Epidermal melanocyte (primary cell): ENCODE measurements around the gene CCDC85A.

Experiments used
- DNase-seq: peaks from one replicate; pipeline ENCODE4 v3.0.0; 2011; ENCODE audit warnings: low spot score; ENCODE audit not compliant: insufficient read length

The CCDC85A gene

DNA sequence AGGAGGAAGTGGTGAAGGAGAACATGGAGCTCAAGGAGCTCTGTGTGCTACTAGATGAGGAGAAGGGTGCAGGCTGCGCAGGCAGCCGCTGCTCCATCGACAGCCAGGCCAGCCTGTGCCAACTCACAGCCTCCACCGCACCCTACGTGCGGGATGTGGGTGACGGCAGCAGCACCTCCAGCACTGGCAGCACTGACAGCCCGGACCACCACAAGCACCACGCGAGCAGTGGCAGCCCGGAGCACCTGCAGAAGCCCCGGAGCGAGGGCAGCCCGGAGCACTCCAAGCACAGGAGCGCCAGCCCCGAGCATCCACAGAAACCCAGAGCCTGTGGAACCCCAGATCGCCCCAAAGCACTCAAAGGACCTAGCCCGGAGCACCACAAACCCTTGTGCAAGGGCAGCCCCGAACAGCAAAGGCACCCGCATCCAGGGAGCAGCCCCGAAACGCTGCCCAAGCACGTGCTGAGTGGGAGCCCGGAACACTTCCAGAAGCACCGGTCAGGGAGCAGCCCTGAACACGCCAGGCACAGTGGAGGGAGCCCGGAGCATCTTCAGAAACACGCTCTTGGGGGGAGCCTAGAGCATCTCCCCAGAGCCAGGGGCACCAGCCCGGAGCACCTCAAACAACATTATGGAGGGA, 9.0 kb downstream of the CCDC85A start:
- no peak for DNase-seq

GRCh38 chr2:56195563-56195962, 11.8 kb downstream of the CCDC85A start:
- no peak for DNase-seq

DNA sequence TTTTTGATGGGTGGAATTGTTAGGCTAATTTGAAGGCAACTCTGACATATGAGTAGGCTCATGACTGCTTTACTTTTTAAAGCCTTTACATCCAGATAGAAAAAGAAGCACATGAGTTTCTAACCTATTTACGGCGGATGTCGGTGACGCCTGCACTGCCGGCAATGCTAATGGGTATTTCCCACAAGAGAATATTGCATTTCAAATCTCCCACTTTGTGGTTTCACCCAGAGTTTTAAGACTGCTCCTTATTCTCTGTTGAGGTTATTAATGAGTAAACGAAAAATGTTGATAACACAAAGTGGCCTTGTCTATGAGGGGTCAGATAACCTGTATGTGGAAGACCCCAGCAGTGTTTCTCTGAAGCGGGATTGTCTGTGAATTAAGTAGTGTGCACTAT, 14.0 kb downstream of the CCDC85A start:
- no peak for DNase-seq

DNA sequence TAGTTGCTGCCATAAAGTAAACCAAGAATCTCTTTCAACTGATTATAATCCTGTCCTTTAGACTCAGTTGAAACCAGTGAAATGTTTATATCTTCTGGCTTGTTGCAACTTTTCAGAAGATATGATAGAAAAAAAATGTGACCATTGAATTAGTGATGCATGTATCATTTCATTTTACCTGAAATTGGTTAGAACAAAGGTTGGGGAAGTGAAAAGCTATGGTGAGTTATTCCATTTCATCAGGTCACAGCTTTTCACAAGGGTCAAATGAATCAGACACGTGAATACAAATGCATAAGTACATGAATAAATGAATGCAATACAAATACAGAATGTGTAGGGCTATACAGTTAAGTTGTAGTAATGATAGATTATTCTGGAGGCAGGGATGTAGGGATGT, 15.1 kb downstream of the CCDC85A start:
- DNase-seq = no peak

DNA sequence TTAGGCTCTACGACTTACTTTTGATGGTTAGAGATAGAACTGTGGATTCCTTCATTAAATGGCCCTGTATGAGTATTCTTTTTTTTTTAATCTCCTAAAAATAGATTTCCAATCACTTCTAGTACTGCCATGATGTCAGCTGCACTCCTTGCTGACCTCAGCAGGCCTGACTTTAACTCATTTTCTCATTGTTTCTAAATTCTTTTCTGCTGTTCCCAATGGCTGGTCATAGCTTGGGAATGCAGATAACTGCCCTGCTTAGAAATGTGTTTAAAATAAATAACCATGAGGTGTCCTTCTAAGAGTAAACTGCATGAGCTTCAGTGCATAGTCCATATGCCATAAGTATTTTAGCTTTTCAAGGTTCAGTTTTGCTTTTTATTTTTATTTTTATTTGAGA, 15.7 kb downstream of the CCDC85A start:
- DNase-seq = no peak

GRCh38 chr2:56202381-56203121, 18.8 kb downstream of the CCDC85A start:
- no peak for DNase-seq

DNA sequence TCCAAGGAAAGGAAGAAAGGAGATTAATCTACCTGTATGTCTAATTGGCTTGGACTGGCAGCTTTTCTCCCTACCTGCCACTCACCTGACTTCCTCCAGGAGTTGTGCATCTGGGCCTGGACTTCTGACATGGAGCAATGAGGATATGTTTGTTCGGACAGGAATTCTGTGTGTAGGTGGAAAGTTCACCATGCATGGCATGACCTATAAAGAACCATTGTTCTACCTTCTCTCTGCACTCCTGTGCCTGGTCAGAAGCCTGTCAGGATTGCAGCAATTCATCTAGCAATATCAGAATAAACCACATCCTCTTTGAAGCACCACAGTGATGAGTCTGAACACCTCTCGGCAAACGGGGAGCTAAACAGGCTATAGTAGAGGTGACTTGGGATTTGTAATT, 20.8 kb downstream of the CCDC85A start:
- DNase-seq = no peak

DNA sequence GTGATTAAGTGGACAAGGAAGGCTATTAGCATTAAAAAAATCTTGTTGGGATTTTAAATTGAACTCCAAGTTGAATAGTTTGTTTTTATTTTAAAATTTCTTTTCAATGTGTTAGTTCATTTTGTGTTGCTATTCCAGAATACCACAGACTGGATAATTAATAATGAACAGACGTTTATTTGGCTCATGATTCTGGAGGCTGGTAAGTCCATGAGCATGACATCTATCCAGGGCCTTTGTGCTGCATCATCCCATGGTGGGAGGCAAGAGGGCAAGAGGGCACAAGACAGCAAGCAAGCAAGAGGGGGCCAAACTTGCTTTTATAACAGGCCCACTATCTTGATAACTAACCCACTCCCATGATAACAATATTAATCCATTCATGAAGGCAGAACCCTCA, 22.5 kb downstream of the CCDC85A start:
- no peak for DNase-seq

GRCh38 chr2:56207760-56208159, 24.0 kb downstream of the CCDC85A start:
- no peak for DNase-seq

DNA sequence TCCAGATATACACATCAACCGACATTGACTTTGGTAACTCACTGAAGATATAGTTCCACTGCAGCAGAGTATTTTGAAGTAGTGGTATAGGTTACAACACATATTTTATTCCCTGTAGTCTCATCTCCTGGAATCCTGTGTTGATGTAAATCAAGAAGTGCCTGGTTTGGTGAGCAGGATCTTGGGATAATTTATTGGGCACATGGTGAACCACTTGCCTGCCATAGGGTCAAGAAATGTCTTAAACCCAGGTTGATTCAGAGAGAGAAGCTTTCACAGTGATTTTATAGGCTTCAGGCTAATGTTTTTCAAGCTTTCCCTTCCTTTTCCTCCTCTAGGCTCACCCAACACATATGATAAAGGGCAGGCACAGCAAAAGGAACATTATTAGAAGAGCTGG, 24.6 kb downstream of the CCDC85A start:
- no peak for DNase-seq

GRCh38 chr2:56209701-56210100, 25.9 kb downstream of the CCDC85A start:
- no peak for DNase-seq

- DNase-seq = no peak
Measured at GRCh38 chr2:56210291-56210690, 26.5 kb downstream of the CCDC85A start.

- DNase-seq = no peak
Measured at GRCh38 chr2:56211048-56211447, 27.3 kb downstream of the CCDC85A start.

GRCh38 chr2:56215911-56216310, 32.1 kb downstream of the CCDC85A start:
- no peak for DNase-seq

GRCh38 chr2:56217106-56217505, 33.3 kb downstream of the CCDC85A start:
- no peak for DNase-seq

GRCh38 chr2:56222481-56222880, 38.7 kb downstream of the CCDC85A start:
- no peak for DNase-seq

DNA sequence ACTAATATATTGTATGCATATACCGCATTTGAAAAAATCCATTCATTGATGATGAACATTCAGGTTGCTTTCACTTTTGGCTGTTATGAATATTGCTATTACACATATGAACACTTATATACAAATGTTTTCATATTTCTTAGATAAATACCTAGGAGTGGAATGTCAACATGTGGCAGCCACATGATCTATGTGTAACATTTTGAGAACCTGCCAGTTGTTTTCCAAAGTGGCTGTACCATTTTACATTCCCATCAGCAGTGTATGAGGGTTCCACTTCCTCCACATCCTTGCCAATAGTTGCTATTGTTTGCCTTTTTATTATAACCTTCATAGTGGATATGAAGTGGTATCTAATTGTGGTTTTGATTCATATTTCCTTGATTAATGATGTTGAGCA, 40.5 kb downstream of the CCDC85A start:
- DNase-seq = no peak

GRCh38 chr2:56227811-56228210, 44.0 kb downstream of the CCDC85A start:
- no peak for DNase-seq

GRCh38 chr2:56229397-56230060, 45.7 kb downstream of the CCDC85A start:
- no peak for DNase-seq

- no peak for DNase-seq
Measured at GRCh38 chr2:56230156-56230555, 46.4 kb downstream of the CCDC85A start.

DNA sequence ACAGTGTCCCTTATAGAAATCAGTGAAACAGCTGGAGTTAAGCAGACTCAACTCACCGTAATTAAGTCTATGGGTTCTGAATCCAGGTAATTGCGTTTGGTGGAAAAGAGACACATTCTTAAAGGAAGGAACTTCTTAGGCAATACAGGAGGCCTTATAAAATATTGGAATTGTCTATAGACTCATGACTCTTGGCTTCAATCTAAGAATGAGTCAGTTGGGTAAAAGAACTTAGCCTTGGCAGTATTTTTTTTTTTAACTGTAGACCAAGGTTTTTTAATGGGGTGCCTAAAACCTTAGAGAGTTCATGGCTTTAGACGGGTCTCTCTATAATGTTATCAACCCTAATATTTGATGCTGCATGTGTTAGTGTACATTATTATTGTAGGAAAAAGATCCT, 47.6 kb downstream of the CCDC85A start:
- DNase-seq = no peak

DNA sequence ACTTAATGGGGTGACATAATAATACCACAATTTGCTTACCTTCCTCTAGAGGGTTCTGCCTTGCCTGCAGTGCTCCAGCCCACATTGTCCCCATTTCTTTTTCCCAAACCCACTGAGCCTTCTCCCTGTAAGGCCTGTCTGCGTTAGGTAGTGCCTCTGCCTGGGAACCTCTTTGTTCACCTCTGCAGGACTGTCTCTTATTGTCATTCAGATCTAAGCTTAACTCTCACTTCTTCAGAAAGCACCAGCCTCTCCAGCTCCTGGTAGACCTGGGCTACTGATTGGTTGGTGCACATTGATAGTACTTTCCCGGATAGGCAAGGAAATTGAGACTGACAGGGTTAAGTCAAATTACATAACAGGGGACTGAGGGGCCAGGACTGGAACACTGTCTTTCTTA, 49.1 kb downstream of the CCDC85A start:
- no peak for DNase-seq

GRCh38 chr2:56234241-56234640, 50.5 kb downstream of the CCDC85A start:
- DNase-seq = no peak
